Measurements from ENCODE around the gene ZNF689. TPM values are rescaled to one million over a fixed set of nuclear protein-coding genes. Genes with fewer than 3 reads are reported as not detected.

ZNF689 gene
- total and polyA plus RNA-seq, 2 of the 13 experiments (the other 11 are each of a cell fraction or from before 2014, with no cell fraction given): 9.7 to 19.5 TPM

GRCh38 chr16:30651124-30652004, 41.2 kb upstream of the ZNF689 start (continued):
- no peak for TF ChIP-seq POLR2AphosphoS5 (IDR thresholded peaks at IDR 0.05; ENCODE audit: low read depth, low read length)
- TF ChIP-seq ARNT (IDR thresholded peaks at IDR 0.05): no peak
- peak; percentile 70 for TF ChIP-seq ZNF564 (CRISPR knock-in tag; IDR thresholded peaks at IDR 0.05)
- TF ChIP-seq ZNF891 (CRISPR knock-in tag; IDR thresholded peaks at IDR 0.05): 0 out of 2 replicates have a peak, but pooled peaks have one; percentile 33

GRCh38 chr16:30650369-30651123, 40.4 kb upstream of the ZNF689 start, which contains the start of gene PRR14:
Gene PRR14, plus strand, starts transcription at chr16:30650960. Its CDS starts 686 bp downstream, at chr16:30651646.
- ChIA-PET POLR2A (interaction anchor here (0.6 to 2.2 kb wide), 12 partner anchors 8 to 269 kb away, joined by 3 to 18 read pairs (median 4); partner anchors contain the start of genes FBRS, ZNF689, ZNF747 and ZNF764), CTCF (ENCODE audit: low intra/inter-chr PET ratio, low total read pairs) (no interaction called here)
- Histone ChIP-seq H3K4me3 (replicated peaks in 1 of 3; ENCODE audit: insufficient read depth in 1 of 3, low read depth in 2 of 3, low read length in 3 of 3) (peak within 1 kb of the TSS; percentile 79 to 100 (median 95)), H3K36me3 (replicated peaks in 1 of 2; ENCODE audit: control insufficient read depth in 1 of 2, insufficient read depth in 2 of 2, low read length in 2 of 2) (peaks cover 4 to 24% of the 10 kb centered on the region in 2 experiments; a peak in 4 of 5 replicates), H3K4me2 (ENCODE audit: low read depth, low read length) (peak within 1 kb of the TSS; percentile 99), H3K9ac (ENCODE audit: insufficient read depth, low read depth, low read length) (peak within 1 kb of the TSS; percentile 89), H3K27ac (ENCODE audit: extremely low read length, insufficient read depth, low read length) (peak within 1 kb of the TSS; percentile 88), H3K27me3 (ENCODE audit: control insufficient read depth in 1 of 2, insufficient read depth in 2 of 2, low read length in 2 of 2) (no peaks in the 10 kb centered on the region; a peak in 1 of 5 replicates), H2AFZ (ENCODE audit: low read length) (peak within 1 kb of the TSS; percentile 45), H4K20me1 (ENCODE audit: insufficient read depth, low read length) (no peaks in the 10 kb centered on the region), H3K9me3 (ENCODE audit: low read length) (no peaks in the 10 kb centered on the region), H3K4me1 (ENCODE audit: insufficient read depth, low read length) (peaks cover 18% of the 10 kb centered on the region), H3K79me2 (ENCODE audit: insufficient read depth, low read length) (peaks cover 5% of the 10 kb centered on the region)
- WGBS (ENCODE audit: low lambda C conversion rate): 14% methylated on average over 49 of the region's 53 CpGs
- in situ Hi-C loops (cut with HindIII; ENCODE audit: extremely low pct_ligation_motif_present, low pct_unique_long_range_greater_than_20kb): loop anchor here (25.0 kb wide), 1 partner anchor 838 kb away; the partner anchor contains the start of genes MAZ, MVP, PAGR1 and PRRT2
- peak; percentile 99 for DNase-seq (ENCODE audit: low spot score)
- BruUV-seq (replicated peaks): no TSS peak
- FAIRE-seq: peak; percentile 90
- peak; percentile 87 for ATAC-seq
- intact Hi-C loops (cut with micrococcal nuclease; ENCODE audit: unreplicated experiment): loop anchor here (2.0 to 10.0 kb wide), 4 partner anchors 16 to 566 kb away; partner anchors contain the start of gene ZNF768
- TF ChIP-seq CCDC6 (CRISPR knock-in tag; IDR thresholded peaks at IDR 0.05) (0 out of 2 replicates have a peak, but pooled peaks have one; percentile 21), TRAFD1 (CRISPR knock-in tag; IDR thresholded peaks at IDR 0.05; ENCODE audit: borderline replicate concordance) (no peak; the same call in 1 of the 2 replicates), ZIK1 (CRISPR knock-in tag; IDR thresholded peaks at IDR 0.05; ENCODE audit: borderline replicate concordance, low read depth) (0 out of 2 replicates have a peak, but pooled peaks have one; percentile 48), CERS6 (CRISPR knock-in tag; IDR thresholded peaks at IDR 0.05) (no peak), THAP11 (CRISPR knock-in tag; IDR thresholded peaks at IDR 0.05) (peak; percentile 95), CSRNP1 (CRISPR knock-in tag; IDR thresholded peaks at IDR 0.05) (peak; percentile 73), KDM2A (CRISPR knock-in tag; IDR thresholded peaks at IDR 0.05; ENCODE audit: borderline replicate concordance, low read depth) (peak; percentile 64; the same call in 1 of the 2 replicates), ZNF619 (CRISPR knock-in tag; IDR thresholded peaks at IDR 0.05) (no peak), ZNF674 (CRISPR knock-in tag; IDR thresholded peaks at IDR 0.05; ENCODE audit: low read depth) (no peak), SNAPC5 (CRISPR knock-in tag; IDR thresholded peaks at IDR 0.05; ENCODE audit: borderline replicate concordance) (0 out of 2 replicates have a peak, but pooled peaks have one; percentile 67)

All from HepG2 (cell line).